HepG2 (cell line): Measurements from ENCODE around the gene SIK3. TPM values are rescaled to one million over a fixed set of nuclear protein-coding genes. Genes with fewer than 3 reads are reported as not detected.

Source experiments
- BHLHE40 ChIP-seq: IDR thresholded peaks from 2 replicates; pipeline ENCODE4 v1.6.1; 2011; ENCODE audit warnings: low read length, improper control_type of control experiment
- ISX ChIP-seq: sonication (generic); formaldehyde crosslinking; conservative IDR thresholded peaks from 2 replicates; pipeline ENCODE4 v1.5.0; 2020; ENCODE audit warnings: missing genetic modification reagents
- JUNB ChIP-seq: sonication (generic); formaldehyde crosslinking; IDR thresholded peaks from 2 replicates; pipeline ENCODE4 v1.8.0; 2022; ENCODE audit warnings: missing genetic modification reagents, mild to moderate bottlenecking, borderline replicate concordance
- KLF13 ChIP-seq: sonication (generic); formaldehyde crosslinking; IDR thresholded peaks from 2 replicates; pipeline ENCODE4 v1.4.0; 2020; ENCODE audit warnings: mild to moderate bottlenecking, missing genetic modification reagents
- KMT2A ChIP-seq: sonication (generic); formaldehyde crosslinking; IDR thresholded peaks from 2 replicates; pipeline ENCODE4 v1.4.0; 2020; ENCODE audit warnings: missing genetic modification reagents
- MTF2 ChIP-seq: sonication (generic); formaldehyde crosslinking; IDR thresholded peaks from 2 replicates; pipeline ENCODE4 v1.5.0; 2020; ENCODE audit warnings: missing genetic modification reagents, borderline replicate concordance
- SPEN ChIP-seq: sonication (generic); formaldehyde crosslinking; IDR thresholded peaks from 2 replicates; pipeline ENCODE4 v1.5.1; 2020; ENCODE audit warnings: low read depth, mild to moderate bottlenecking, missing genetic modification reagents
- SSRP1 ChIP-seq: IDR thresholded peaks from 2 replicates; pipeline ENCODE4 v1.6.1; 2016; ENCODE audit warnings: control low read depth
- SUZ12 ChIP-seq: fragments of 150-350 bp; IDR thresholded peaks from 2 replicates; pipeline ENCODE4 v1.6.1; 2014; ENCODE audit warnings: low read depth, low read length
- TAF1 ChIP-seq: sonication (generic); formaldehyde crosslinking; IDR thresholded peaks from 2 replicates; pipeline ENCODE4 v1.4.0; 2020; ENCODE audit warnings: missing genetic modification reagents
- U2AF1 ChIP-seq: fragments of 200-400 bp; formaldehyde crosslinking; optimal IDR thresholded peaks from 2 replicates; pipeline ENCODE3; 2017; ENCODE audit warnings: mild to moderate bottlenecking, low read depth, low read length
- ZKSCAN1 ChIP-seq: fragments of 150-350 bp; IDR thresholded peaks from 2 replicates; pipeline ENCODE4 v1.6.1; 2014; ENCODE audit warnings: low read length
- ZNF562 ChIP-seq: sonication (generic); formaldehyde crosslinking; IDR thresholded peaks from 2 replicates; pipeline ENCODE4 v1.8.0; 2022; ENCODE audit warnings: missing genetic modification reagents, borderline replicate concordance
- ZNF614 ChIP-seq: IDR thresholded peaks from 2 replicates; pipeline ENCODE4 v1.6.1; 2018; ENCODE audit warnings: missing biosample characterization, missing genetic modification reagents, inconsistent platforms, borderline replicate concordance
- ZNF619 ChIP-seq: sonication (generic); formaldehyde crosslinking; IDR thresholded peaks from 2 replicates; pipeline ENCODE4 v1.4.0; 2020; ENCODE audit warnings: mild to moderate bottlenecking, missing genetic modification reagents
- ZNF761 ChIP-seq: sonication (generic); formaldehyde crosslinking; conservative IDR thresholded peaks from 2 replicates; pipeline ENCODE4 v1.4.0; 2020; ENCODE audit warnings: mild to moderate bottlenecking, missing genetic modification reagents
- ZNF780A ChIP-seq: sonication (generic); formaldehyde crosslinking; IDR thresholded peaks from 2 replicates; pipeline ENCODE4 v1.8.0; 2022; ENCODE audit warnings: mild to moderate bottlenecking, missing genetic modification reagents, moderate library complexity
- ZNF781 ChIP-seq: sonication (generic); formaldehyde crosslinking; IDR thresholded peaks from 2 replicates; pipeline ENCODE4 v1.5.1; 2020; ENCODE audit warnings: borderline replicate concordance, mild to moderate bottlenecking, missing genetic modification reagents; ENCODE audit errors: not compliant biosample characterization
- polyA plus RNA-seq, 8 experiments: library from polyadenylated mRNA; depleted of rRNA in 3 of 8; stranded (reverse) in 7 of 8; unstranded in 1 of 8; fragments of >200 nt; fragmentation: Illumina TruSeq in 4 of 8; extraction: Trizol in 4 of 8; gene quantifications; 2 replicates each; pipeline versions ENCODE4 v1.2.1 to v1.2.3, GENCODE V29; 2011 to 2016; ENCODE audit warnings: low read depth in 4 of 8, missing spikeins in 1 of 8, mixed read lengths in 1 of 8; ENCODE audit not compliant: insufficient read depth in 1 of 8
- total RNA-seq, 5 experiments: library from RNA; depleted of rRNA; stranded (reverse); fragments of >200 nt; fragmentation: Illumina TruSeq; extraction: Trizol; gene quantifications; 2 replicates each; pipeline ENCODE4 v1.2.3, GENCODE V29; 2016; ENCODE audit warnings: low read depth in 1 of 5
- TF ChIP-seq, protein P1 (sequence below): sonication (generic); IDR thresholded peaks from 2 replicates; pipeline ENCODE4 v1.6.1; 2016; ENCODE audit warnings: low read depth, borderline replicate concordance
- TF ChIP-seq, protein P2 (sequence below): sonication (generic); formaldehyde crosslinking; IDR thresholded peaks from 2 replicates; pipeline ENCODE4 v1.4.0; 2020; ENCODE audit warnings: missing genetic modification reagents, low read depth, mild to moderate bottlenecking, borderline replicate concordance
- TF ChIP-seq, protein P3 (sequence below): sonication (generic); formaldehyde crosslinking; IDR thresholded peaks from 2 replicates; pipeline ENCODE4 v1.5.1; 2020; ENCODE audit warnings: mild to moderate bottlenecking, missing genetic modification reagents, borderline replicate concordance
- TF ChIP-seq, protein P4 (sequence below): sonication (generic); formaldehyde crosslinking; IDR thresholded peaks from 2 replicates; pipeline ENCODE4 v1.5.1; 2020; ENCODE audit warnings: missing genetic modification reagents, mild to moderate bottlenecking, borderline replicate concordance

SIK3 gene
- total and polyA plus RNA-seq, 2 of the 13 experiments (the other 11 are each of a cell fraction or from before 2014, with no cell fraction given) = 5.7 to 9.8 TPM

DNA sequence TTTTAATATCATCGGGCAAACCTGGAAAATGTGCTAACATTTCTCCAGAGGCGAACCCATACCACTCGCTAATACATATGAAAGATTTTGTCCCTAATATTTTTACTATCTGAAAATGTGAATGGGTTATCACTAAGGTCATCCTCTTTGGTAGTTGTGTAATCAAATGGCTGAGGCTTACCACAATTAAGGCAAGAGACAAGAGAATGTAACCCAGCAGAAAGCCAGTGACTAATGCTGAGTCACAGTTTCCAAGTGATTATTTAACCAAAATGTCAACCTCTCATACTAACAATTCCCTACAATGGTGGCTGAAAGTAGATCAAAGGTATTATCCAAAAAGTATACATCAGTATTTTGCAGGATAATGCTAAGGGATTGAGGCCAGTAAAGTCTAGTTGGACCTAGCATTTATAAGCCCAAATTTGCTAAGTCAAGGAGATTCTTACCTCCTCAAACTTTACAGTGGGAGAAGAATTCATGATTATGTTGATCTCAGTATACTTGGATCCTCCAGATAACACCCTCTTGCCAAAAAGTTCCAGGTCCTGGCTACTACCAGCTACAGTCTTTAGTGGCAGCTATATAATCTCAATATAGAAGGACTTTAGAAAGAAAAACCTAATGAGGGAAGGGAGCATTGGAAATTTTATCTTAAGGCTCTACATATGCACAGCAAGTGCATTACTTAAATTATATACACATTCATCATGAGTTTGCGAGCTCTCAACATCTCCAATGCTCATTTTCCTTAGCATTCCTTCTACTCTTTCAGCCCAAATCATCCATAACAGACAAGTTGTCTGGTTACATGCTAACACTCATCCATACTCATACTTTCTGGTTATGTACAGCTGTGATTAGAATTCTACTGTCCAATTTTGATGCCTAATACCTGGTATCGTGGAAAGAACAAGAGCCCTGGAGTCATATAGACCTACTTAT is 25.4 kb downstream of the SIK3 start (continued):
- TF ChIP-seq TAF1 (CRISPR knock-in tag) (no peak), SPEN (CRISPR knock-in tag) (no peak), JUNB (peak; percentile 98), ZNF619 (CRISPR knock-in tag) (no peak), SUZ12 (no peak), ZNF614 (CRISPR knock-in tag) (0 out of 2 replicates have a peak, but pooled peaks have one; percentile 22), ISX (CRISPR knock-in tag) (no peak), ZNF761 (CRISPR knock-in tag) (no peak), KLF13 (CRISPR knock-in tag) (no peak), KMT2A (CRISPR knock-in tag) (no peak), ZNF562 (CRISPR knock-in tag) (no peak), SSRP1 (CRISPR knock-in tag) (no peak), ZNF781 (CRISPR knock-in tag) (no peak), BHLHE40 (no peak), ZNF780A (no peak), U2AF1 (no peak), MTF2 (no peak), ZKSCAN1 (no peak)
- TF ChIP-seq, protein P1, sequence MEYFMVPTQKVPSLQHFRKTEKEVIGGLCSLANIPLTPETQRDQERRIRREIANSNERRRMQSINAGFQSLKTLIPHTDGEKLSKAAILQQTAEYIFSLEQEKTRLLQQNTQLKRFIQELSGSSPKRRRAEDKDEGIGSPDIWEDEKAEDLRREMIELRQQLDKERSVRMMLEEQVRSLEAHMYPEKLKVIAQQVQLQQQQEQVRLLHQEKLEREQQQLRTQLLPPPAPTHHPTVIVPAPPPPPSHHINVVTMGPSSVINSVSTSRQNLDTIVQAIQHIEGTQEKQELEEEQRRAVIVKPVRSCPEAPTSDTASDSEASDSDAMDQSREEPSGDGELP = 0 out of 2 replicates have a peak, but pooled peaks have one; percentile 17
- TF ChIP-seq, protein P2, sequence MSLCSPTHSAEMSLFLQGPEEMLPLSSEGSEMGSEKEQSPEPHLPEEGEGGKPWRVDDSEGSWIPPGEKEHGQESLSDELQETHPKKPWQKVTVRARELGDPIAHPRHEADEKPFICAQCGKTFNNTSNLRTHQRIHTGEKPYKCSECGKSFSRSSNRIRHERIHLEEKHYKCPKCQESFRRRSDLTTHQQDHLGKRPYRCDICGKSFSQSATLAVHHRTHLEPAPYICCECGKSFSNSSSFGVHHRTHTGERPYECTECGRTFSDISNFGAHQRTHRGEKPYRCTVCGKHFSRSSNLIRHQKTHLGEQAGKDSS (CRISPR knock-in tag) = peak; percentile 49; the same call in 1 of the 2 replicates
- TF ChIP-seq, protein P3, sequence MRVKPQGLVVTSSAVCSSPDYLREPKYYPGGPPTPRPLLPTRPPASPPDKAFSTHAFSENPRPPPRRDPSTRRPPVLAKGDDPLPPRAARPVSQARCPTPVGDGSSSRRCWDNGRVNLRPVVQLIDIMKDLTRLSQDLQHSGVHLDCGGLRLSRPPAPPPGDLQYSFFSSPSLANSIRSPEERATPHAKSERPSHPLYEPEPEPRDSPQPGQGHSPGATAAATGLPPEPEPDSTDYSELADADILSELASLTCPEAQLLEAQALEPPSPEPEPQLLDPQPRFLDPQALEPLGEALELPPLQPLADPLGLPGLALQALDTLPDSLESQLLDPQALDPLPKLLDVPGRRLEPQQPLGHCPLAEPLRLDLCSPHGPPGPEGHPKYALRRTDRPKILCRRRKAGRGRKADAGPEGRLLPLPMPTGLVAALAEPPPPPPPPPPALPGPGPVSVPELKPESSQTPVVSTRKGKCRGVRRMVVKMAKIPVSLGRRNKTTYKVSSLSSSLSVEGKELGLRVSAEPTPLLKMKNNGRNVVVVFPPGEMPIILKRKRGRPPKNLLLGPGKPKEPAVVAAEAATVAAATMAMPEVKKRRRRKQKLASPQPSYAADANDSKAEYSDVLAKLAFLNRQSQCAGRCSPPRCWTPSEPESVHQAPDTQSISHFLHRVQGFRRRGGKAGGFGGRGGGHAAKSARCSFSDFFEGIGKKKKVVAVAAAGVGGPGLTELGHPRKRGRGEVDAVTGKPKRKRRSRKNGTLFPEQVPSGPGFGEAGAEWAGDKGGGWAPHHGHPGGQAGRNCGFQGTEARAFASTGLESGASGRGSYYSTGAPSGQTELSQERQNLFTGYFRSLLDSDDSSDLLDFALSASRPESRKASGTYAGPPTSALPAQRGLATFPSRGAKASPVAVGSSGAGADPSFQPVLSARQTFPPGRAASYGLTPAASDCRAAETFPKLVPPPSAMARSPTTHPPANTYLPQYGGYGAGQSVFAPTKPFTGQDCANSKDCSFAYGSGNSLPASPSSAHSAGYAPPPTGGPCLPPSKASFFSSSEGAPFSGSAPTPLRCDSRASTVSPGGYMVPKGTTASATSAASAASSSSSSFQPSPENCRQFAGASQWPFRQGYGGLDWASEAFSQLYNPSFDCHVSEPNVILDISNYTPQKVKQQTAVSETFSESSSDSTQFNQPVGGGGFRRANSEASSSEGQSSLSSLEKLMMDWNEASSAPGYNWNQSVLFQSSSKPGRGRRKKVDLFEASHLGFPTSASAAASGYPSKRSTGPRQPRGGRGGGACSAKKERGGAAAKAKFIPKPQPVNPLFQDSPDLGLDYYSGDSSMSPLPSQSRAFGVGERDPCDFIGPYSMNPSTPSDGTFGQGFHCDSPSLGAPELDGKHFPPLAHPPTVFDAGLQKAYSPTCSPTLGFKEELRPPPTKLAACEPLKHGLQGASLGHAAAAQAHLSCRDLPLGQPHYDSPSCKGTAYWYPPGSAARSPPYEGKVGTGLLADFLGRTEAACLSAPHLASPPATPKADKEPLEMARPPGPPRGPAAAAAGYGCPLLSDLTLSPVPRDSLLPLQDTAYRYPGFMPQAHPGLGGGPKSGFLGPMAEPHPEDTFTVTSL (CRISPR knock-in tag) = peak; percentile 91; the same call in 1 of the 2 replicates
- TF ChIP-seq, protein P4, sequence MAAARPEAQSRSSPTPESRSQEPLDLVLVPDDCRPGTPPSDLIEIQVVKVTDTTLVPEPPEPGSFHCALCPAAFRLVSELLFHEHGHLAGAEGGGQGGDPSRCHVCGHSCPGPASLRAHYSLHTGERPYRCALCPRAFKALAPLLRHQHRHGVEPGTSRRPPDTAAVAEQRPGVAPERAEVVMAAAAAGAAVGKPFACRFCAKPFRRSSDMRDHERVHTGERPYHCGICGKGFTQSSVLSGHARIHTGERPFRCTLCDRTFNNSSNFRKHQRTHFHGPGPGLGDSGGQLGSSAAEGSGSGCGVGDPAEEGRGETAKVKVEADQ = no peak
